ENCODE results near the gene CASP12. TPM values are rescaled to one million over a fixed set of nuclear protein-coding genes. Genes with fewer than 3 reads are reported as not detected.

CASP12 gene
- total RNA-seq, 1 donor from 2014 or later: 2.3 TPM

DNA sequence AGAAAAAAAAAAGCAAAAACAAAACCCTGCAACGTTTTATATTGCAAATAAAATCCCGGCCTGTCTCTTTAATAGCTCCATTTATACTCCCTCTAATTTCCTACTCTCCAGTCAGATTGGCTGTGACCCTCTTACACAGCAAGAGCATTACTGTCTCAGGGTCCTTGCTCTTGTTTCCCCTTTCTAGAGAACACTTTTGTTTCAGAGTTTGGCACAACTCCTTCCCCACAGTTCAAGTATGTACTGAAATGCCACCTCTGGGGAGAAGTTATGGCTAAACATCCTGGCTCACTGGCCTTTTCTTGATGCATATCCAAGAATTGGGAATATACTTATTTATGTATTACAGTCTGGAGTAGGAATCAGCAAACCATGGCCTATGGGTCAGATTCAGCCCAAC is 2.6 kb downstream of the CASP12 start:
- DNase-seq (ENCODE audit: low spot score) (no peak), ATAC-seq (no peak)
- intact Hi-C loops (cut with DNase I): no loop called here

DNA sequence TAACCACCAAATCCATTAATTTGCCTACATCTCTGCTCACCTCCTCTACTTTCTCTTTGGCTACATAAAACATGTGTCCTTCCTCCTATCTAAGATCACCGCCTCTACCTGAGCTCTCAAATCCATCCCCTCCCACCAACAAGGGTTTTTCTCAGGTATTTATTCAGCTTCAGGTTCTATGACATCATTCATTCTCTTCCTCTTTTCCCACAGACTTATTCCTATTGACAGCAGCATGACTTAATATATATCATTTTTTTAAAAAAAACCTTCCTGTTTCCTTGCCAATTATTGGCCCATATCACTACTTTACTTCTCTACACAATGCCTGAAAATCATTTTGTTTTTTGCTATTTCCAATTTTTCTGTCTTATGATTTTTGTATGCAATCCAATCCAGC is 4.4 kb downstream of the CASP12 start:
- DNase-seq (ENCODE audit: low spot score): no peak
- intact Hi-C loops (cut with DNase I): no loop called here
- no peak for ATAC-seq

DNA sequence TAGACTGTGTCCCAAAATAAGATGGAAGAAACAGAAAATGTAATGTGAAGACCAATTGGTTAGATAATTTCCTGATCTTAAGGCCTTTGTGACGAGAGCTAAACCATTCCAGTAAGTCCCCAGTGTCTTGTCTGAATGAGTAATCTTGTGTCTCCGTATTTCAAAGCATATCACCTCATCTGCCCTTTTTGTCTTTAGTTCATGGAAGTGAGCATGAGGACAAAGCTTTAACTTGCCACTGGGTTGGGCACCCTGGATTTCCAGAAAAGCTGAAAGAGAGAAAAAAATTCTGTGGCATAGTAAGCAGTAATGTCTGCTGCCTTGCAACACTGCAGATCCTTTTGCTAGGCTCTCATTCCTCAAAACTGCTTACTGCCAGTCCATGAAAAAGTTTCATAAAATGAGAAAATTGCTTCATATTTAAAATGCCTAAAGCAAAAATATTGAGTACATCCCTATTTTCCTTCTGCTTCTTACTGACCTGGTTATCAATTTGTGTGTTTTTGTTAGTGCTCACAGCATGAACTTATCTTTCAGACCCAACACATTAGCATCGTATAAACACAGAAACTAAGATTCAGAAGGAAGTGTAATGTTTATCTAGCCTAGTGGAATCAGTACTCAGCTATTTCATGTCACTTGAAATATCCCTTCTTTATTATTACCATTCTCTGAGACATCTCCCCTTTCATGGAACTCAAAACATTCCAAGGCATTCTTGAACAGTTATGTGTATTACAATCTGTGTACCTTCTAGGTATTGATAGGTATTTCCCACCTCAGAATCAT is 5.3 kb downstream of the CASP12 start:
- DNase-seq (ENCODE audit: low spot score) (no peak), ATAC-seq (peak; percentile 62)
- intact Hi-C loops (cut with DNase I): no loop called here

DNA sequence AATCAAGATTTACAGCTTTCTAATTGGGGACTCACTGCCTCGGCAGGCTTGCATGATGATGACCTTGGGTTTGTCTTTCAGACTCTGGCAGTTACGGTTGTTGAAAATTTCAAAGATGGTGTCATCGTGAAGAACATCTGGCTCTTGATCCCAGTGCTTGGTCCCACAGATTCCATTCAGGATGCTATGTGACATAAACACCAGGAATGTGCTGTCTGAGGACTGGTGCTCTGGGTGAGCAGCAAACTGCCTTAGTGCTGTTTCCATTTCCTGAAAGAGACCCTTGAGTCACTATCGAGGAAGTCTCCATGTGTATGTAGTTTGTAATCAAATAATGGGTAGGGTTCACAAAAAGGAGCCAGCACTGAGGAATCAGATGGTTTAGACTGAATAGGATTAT is 7.1 kb downstream of the CASP12 start:
- intact Hi-C loops (cut with DNase I): no loop called here
- DNase-seq (ENCODE audit: low spot score) (no peak), ATAC-seq (no peak)

DNA sequence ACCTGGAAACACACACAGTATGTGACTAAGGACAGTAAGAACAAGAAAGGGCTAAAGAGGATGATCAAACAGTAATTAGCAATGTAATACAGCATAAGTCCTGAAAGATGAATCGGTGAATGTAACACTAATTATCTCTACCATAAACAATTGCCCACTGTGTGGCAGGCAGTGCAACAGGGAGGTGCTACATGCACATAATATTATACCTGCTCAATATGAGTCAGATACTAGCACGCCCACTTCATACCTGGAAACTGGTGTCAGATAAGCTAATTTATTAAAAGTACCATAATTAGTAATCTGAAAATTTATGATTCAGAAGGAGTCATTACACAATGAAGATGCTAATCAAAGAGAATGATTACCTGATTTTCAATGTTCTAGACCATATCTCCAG is 14.9 kb downstream of the CASP12 start:
- DNase-seq (ENCODE audit: low spot score): no peak
- ATAC-seq: no peak
- intact Hi-C loops (cut with DNase I): no loop called here

DNA sequence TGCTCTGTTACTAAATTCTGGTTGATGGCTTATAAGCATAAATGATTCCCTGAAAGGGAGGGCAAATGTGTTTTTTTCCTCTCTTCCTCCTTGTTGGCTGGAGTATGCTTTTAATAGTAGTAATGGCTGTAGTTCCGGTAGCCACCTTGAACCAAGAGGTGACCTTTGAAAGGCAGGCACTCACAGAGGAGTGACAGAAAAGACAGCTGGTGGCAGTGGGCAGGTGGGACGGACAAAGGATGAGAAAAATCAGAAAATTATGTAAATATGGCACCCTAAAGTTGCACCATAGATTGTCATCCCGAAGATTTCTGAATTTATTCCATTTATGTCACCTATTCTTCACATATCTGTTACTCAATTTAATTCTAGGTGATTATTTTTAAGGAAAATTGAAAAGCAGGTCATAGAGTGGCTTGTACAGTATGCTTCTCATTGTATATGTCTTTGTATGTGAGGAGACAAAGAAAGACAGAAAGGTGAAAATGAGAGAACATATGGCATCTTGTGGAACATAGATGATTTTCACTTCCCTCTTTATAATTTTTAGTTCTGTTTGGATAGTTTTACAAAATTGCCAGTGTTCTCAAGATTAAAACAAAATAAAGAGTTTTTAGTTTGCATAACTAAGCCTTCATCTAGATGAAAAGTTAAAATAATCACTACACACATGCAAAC is 17.0 kb downstream of the CASP12 start:
- ATAC-seq: no peak
- intact Hi-C loops (cut with DNase I): no loop called here
- DNase-seq (ENCODE audit: low spot score): no peak

DNA sequence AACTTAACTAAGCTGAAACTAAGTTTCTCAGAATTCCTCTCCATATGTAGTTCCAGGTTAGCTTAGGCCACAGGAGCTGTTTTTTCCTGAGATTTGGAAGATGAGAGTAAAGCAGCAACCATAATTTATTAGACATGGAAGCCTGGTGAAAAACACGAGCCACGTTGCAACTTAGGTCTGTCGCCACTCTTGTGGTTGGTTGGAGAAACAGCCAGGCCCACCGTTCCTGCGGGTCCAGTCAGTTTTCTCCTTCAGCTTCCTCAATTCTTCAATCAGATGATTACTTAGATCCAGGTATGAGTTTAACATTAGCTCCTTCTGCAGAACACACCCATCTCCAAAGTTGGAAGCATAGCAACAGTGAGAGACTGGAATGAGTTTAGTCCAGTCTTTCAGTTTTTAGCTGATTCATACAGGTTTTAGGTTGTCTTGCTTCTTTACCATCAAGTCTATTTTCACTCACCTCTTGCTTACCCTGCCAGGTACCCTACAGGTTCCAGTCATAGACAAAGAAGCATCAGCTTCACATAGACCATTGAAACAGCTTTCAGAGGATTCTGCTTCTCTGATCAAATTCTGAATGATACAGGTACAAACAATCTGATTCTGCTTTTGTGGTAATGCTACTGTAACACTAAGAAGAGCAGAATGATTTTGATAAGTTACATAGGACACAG is 18.6 kb downstream of the CASP12 start:
- intact Hi-C loops (cut with DNase I): no loop called here
- ATAC-seq (no peak), DNase-seq (ENCODE audit: low spot score) (no peak)

DNA sequence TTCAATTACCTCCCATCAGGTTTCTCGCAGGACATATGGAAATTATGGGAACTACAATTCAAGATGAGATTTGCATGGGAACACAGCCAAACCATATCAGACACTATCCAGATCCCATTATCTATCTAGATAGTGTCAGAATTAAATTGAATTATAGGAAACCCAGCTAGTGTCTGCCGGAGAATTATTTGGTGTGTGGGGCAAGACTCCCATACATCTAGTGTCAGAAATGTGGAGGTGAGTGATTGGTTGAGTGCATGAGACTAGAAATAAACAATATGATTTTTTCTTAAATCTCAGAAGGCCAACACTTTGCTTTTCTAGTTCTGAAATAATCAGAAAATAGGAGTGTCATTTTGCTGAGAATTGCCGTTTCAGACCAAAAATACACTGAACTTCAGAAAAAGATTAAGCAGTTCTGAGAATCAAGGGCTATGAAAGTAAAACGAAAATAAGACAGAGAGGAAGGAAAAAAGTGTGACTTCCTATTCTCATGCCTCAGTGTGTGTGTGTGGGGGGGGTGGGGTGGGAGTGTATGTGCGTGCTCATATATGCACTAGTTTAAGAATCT is 21.3 kb downstream of the CASP12 start:
- ATAC-seq (no peak), DNase-seq (ENCODE audit: low spot score) (no peak)
- intact Hi-C loops (cut with DNase I): no loop called here

DNA sequence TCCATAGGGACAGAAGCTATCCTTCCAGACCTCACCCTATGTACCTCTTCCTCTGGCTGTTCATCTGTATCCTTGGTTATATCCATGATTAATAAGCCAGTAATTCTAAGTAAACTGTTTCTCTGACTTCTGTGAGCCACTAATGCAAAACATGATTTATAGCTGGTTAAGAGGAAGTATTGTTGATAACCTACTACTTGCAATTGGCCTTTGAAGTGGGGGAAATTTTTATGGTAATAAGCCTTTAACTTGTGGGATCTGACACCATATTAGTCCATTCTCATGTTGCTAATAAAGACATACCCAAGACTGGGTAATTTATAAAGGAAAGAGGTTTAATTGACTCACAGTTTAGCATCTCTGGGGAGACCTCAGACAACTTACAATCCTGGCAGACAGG is 21.9 kb downstream of the CASP12 start:
- DNase-seq (ENCODE audit: low spot score): no peak

DNA sequence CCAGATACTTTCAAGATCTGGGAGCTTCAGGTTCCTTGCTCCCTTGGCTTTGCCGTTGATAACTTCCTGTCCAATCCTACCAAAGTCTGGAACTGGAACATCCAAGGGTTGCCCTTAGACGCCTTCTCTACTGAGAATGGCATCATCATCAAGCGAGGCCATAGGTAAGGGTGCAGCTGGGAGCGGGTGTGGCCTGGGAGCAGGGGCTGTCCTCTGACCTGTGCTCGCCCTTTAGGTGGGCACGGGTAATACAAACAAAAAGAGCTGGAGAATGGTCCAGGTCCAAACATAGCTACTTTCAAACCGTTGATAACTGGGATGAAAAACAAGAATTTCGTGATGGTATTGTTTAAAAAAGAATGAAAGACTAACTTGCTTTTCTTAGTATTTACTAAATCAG is 25.0 kb downstream of the CASP12 start:
- DNase-seq (ENCODE audit: low spot score) (no peak), ATAC-seq (no peak)
- intact Hi-C loops (cut with DNase I): no loop called here

More for the DNA sequence above, 21.9 kb downstream of the CASP12 start:
- ATAC-seq: no peak
- intact Hi-C loops (cut with DNase I): no loop called here

DNA sequence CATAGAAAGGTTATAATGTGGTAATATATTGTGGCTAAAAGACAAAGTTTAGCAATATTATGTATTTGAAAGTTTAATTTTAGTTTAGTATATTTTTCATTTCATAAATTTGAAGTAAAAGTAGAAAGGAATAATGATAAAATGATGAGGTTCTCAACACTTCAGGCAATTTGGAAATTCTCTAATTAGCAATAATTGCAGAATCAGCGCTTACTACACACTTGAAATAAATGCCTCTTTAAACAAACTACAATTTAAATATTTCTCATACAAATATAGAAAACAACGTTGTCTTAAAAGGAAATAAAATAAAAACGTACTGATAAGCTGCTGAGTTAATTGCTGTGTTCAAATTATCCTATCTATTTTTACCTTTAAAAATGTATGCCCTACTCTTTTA is 25.9 kb downstream of the CASP12 start:
- intact Hi-C loops (cut with DNase I): no loop called here
- ATAC-seq: no peak
- DNase-seq (ENCODE audit: low spot score): no peak

DNA sequence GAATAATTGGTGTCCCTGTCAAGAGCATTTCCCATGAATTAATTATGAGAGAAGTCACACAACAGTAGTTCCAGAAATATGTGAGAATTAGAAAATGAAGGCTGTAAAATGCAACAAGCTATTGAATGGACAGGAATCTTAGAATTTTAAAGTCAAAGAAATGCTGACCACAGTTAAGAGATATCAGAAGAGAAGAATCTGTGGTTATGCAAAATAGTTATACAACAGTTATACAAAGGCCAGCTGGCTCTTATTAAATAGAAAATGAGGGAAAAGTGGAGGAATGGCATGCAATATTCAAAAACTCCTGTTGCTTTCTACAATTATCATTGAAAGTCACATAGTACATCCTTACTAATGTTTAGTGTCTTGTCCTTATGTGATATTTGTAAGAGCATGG is 27.4 kb downstream of the CASP12 start:
- intact Hi-C loops (cut with DNase I): no loop called here
- no peak for ATAC-seq

DNA sequence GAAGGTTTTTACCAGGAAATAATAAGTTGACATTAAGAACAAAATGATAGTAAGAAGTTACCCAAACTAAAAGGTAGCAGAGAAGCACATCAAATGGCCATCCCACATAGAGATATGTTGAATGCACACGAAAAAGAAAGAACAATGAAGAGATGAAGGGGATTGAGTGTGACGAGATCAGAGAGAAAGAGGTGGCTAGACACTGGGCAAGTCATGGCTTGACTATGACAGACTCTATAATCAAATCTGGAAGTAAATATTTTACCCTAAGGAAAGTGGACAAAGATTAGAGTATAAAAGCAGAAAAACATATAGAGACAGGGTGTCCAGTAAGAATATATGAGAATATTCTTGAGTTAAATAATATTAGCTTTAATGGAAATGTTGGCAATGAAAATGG is 31.4 kb downstream of the CASP12 start:
- no peak for ATAC-seq
- intact Hi-C loops (cut with DNase I): no loop called here
- no peak for DNase-seq (ENCODE audit: low spot score)

More for the DNA sequence above, 27.4 kb downstream of the CASP12 start:
- no peak for DNase-seq (ENCODE audit: low spot score)

DNA sequence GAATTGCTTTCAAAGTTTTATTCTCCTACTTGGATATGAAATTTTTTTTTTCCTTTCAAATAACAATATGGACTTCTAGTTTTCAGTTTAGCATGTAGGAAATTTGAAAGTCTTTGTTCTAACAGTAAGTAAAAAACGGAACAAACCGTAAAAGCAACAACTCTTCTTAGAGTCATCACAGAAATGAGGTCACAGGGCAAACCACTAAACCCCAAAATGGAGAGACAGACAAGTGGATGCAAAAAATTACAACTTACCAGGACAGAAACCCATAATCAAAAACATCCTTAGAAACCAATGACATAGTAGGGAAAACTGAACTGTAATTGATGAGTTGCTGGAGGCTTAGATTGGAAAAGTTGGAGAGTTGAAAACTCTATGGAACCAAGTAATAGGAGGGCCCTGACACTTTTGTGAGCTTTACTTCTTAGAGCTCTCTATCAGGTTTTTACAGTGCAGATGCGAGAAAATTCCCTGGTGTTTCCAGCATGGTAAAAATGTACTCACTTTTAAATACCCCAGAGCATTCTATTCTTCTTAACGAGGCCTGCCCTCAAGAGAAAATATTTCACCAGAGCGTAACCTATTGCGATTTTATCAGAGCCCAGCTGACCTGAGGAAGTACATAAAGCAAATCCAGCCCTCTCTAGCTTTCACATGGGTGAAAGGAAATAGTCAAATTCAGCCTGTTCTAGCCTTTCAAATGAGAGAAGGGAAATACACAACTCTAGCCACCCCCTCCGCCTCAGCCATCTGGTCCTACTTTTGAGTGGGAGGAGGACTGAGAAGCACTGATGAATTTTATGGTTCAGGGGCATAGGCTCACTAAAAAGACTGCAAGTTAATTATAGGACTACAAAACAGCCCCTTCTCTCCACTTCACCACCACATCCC is 39.1 kb downstream of the CASP12 start:
- no peak for ATAC-seq
- no peak for DNase-seq (ENCODE audit: low spot score)
- intact Hi-C loops (cut with DNase I): no loop called here

DNA sequence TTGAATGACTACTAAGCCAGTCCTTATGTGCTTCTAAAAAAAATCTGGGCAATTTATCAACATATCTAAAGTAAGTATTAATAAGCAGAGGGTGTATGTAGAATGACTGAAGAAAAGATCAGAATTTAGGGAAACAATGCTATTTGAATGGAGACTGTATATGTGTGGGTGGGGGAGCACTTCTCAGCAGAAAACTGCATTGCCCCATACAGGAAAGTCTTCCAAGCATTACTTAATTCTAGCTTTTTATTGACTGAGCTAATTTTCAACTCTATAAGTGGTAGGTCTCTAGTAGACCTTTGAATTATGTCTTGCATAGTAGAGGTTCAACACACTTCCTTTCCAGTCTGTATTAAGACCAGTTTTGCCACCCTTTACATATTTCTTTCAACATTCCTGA is 41.7 kb downstream of the CASP12 start:
- intact Hi-C loops (cut with DNase I): no loop called here
- no peak for ATAC-seq
- no peak for DNase-seq (ENCODE audit: low spot score)

DNA sequence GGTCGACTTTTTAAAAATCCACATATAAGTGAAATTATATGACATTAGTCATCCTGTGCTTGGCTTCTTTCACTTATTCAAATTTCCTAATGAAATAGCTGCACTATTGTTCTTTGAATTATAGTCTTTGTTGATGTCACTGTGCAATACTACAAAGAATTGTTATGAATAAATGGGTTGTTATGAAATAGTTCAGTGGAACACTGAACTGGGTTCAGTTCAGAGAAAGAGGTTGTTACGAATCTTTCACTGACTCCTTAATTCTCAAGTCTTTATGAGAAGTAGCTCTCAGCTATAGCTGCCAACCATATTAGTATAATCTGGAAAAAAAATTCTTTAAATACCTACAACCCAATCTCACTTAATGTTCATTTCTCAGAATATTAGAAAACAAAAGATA is 42.3 kb downstream of the CASP12 start:
- DNase-seq (ENCODE audit: low spot score) (no peak), ATAC-seq (no peak)
- intact Hi-C loops (cut with DNase I): no loop called here

DNA sequence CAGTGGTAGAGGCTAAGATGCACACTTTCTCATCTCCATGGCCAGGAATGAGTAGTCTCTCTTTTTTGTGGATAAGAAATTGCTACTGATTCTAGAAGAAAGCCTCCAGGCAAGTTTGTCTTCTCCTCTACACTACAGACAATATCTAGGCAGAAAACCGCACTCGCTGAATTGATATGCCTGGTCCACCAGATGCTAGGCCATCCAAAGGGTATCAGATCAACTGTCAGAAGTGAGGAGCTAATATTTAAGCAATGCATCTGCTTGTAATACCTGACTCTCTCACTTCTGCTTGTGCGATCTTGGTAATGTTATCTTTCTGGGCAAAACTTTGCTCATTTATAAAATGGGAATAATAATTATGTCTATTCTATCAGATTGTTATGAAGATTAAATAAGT is 45.0 kb downstream of the CASP12 start:
- DNase-seq (ENCODE audit: low spot score) (no peak), ATAC-seq (no peak)
- intact Hi-C loops (cut with DNase I): no loop called here

DNA sequence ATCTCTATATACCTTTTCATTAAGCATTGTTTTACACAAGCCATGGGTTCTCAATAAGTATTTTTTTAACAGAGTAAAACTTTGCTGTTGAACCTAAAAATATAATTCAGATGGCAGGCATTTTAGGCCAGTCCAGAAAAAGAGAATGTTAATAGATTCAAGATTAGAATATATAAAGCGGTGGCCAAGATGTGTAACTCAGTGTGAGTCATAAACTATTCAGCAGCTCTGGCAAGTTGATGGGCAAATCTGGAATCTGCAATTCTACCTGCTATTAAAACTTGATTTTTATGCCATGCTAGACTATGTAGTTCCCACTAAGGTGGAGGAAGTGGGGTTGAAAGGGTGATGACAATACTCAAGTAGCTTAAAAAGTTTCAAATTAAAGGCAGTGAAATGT is 45.4 kb downstream of the CASP12 start:
- DNase-seq (ENCODE audit: low spot score) (no peak), ATAC-seq (no peak)
- intact Hi-C loops (cut with DNase I): no loop called here

DNA sequence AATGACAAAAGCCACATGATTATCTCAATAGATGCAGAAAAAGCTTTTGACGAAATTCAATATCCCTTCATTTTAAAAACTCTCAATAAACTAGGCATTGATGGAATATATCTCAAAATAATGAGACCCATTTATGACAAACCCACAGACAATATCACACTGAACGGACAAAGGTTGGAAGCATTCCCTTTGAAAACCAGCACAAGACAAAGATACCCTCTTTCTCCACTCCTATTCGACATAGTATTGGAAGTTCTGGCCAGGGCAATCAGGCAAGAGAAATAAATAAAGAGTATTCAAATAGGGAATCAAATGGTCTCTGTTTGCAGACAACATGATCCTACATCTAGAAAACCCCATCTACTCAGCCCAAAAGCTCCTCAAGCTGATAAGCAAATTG is 52.0 kb downstream of the CASP12 start:
- ATAC-seq (no peak), DNase-seq (ENCODE audit: low spot score) (no peak)
- intact Hi-C loops (cut with DNase I): no loop called here

Data from sciatic nerve (tissue), 2 donors.